Measurements from ENCODE around the gene TRAPPC13. TPM values are rescaled to one million over a fixed set of nuclear protein-coding genes. Genes with fewer than 3 reads are reported as not detected.
"Not testable (repeated sequence)": the region's sequence is repeated elsewhere in the genome, so short reads cannot be mapped to it uniquely, and the experiment has no call there.

Gene TRAPPC13
- total RNA-seq = 25.1 and 25.5 TPM in 2 replicates

DNA sequence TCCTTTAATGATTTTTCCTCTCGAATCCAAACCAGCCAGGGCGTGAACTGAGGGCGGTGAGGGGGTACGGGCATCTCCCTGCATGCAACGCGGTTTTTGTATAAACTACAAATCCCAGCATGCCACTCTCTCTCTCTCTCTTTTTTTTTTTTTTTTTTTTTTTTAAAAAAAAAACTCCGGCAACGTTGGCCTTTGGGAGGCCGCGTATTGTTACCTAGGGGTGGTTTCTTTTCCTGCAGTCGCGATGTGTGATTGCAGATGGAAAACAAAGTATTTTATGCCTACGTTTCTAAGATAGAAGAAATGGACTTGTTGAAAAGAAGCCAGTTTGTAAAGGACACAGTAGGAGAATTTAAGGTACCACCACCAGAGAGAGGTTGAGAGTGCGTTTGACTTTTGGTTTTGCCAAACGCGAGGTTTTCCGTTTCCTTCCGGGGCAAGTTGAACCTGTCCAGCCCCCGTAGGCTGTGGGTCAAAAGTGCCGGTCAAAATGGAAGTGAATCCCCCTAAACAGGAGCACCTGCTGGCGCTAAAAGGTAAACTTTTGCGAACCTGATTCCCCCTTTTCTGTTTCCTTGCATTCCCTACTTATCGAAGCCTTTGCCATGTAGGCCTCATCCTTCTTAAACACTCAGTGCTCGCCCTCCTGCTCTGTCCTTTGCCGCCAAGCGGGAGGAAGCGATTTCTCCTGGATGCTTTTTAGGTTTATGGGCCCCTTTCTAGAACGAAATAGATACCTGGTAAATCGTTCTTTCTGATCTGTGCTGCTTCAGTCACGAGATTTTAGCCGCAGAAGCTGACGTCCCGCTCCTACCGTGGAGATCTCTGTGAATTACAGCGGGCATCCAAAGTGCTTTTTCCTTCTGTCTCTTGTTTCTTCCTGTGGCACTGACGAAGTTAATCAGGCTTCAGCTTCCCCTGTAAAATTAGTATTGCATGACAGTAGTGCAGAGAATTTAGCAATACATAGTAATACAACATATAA is at the start of gene TRAPPC13, which contains the start of gene SHLD3:
TRAPPC13 (plus strand) TSS at position 457 of the 985 bp plus-strand sequence; CDS start at position 491, 34 bp downstream.
SHLD3 (plus strand) TSS at position 457 of the 985 bp plus-strand sequence. CDS start 4,561 bp downstream, outside the sequence.
- intact Hi-C loops (cut with micrococcal nuclease) = loop anchor here (1.0 to 10.0 kb wide), 9 partner anchors 62 to 1204 kb away; partner anchors contain the start of genes CENPK, CWC27, ERBIN and NLN

GRCh38 chr5:65577141-65577540 is 47.7 kb upstream of the TRAPPC13 start:
- intact Hi-C loops (cut with micrococcal nuclease) = no loop called here

DNA sequence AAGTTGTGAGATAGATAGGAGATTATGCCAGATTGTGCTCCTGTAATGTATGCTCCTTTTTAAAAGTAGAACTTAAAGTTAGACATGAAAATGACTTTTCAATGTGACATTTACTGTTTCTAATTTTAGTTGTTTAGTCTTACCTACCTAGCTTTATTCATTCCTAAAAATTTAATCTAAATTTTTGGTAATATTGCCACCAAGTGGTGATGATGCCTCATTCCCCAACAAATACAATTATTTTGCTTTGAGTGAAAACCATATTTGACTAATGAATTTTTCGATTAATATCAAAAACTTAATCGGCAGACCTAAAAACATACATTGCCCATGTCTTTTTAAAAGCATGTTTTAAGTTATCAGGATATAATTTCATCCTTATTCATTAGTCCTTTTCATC is 36.1 kb upstream of the TRAPPC13 start:
- intact Hi-C loops (cut with micrococcal nuclease) = no loop called here

DNA sequence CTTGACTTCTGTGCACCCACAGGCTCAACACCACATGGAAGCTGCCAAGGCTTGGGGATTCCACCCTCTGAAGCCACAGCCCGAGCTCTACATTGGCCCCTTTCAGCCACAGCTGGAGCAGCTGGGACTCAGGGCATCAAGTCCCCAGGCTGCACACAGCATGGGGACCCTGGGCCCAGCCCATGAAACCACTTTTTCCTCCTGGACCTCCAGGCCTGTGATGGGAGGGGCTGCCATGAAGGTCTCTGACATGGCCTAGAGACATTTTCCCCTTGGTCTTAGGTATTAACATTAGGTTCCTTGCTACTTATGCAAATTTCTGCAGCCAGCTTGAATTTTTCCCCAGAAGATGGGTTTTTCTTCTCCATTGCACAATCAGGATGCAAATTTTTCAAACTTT is 23.1 kb upstream of the TRAPPC13 start:
- intact Hi-C loops (cut with micrococcal nuclease) = not testable (repeated sequence)

GRCh38 chr5:65611524-65611923 is 13.3 kb upstream of the TRAPPC13 start:
- intact Hi-C loops (cut with micrococcal nuclease) = no loop called here

GRCh38 chr5:65612298-65612907 is 12.4 kb upstream of the TRAPPC13 start:
- intact Hi-C loops (cut with micrococcal nuclease) = no loop called here

DNA sequence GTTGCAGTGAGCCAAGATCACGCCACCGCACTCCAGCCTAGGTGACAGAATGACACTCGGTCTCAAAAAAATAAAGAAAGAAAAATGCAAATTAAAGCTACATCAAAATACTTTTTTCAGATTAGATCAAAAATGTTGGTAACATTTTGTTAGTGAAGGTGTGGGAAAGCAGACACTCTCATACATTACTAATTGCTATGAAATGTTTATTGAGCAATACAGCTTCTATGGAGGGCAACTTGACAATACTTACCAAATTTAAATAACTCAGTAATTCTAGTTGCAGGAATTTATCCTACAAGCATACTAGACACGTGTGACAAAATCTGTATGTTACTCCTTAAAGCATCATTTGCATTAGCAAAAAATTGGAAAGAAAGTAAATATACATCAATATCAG is 4.8 kb upstream of the TRAPPC13 start:
- intact Hi-C loops (cut with micrococcal nuclease) = loop anchor here (10.0 kb wide), 2 partner anchors 555 to 585 kb away; no protein-coding TSS in a partner anchor

- intact Hi-C loops (cut with micrococcal nuclease) = loop anchor here (10.0 kb wide), 2 partner anchors 553 to 587 kb away; no protein-coding TSS in a partner anchor
Measured at GRCh38 chr5:65621961-65622360, 2.9 kb upstream of the TRAPPC13 start.

- intact Hi-C loops (cut with micrococcal nuclease) = loop anchor here (10.0 kb wide), 2 partner anchors 551 to 589 kb away; no protein-coding TSS in a partner anchor
Measured at GRCh38 chr5:65623482-65623881, 1.3 kb upstream of the TRAPPC13 start.

- intact Hi-C loops (cut with micrococcal nuclease) = loop anchor here (1.0 to 10.0 kb wide), 9 partner anchors 61 to 1205 kb away; partner anchors contain the start of genes CENPK, CWC27, ERBIN and NLN
Measured at GRCh38 chr5:65624025-65624570, 729 bp upstream of the TRAPPC13 start, which contains the start of gene TRIM23. TSS of gene TRIM23 (minus strand) at chr5:65624333. CDS start at chr5:65624274, 59 bp downstream.

DNA sequence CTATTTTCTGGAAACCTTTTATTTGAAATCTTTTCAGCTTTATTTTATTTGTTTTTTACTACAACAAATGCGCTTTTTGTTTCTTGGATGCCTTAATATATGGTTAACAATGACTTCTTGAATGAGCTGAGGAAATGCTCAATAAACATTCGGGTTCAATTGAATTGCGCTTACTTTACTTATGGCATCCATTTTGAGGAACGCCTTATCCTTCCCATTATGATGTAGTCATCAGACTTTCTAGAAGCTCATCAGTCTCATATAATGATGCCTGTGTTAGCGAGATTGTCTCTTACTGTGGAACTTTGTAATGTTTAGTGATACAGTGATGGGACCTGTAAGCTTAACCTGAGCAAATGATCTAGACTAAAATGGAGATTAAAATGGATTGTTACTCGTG is 916 bp downstream of the TRAPPC13 start:
- intact Hi-C loops (cut with micrococcal nuclease) = loop anchor here (2.0 to 10.0 kb wide), 3 partner anchors 549 to 1203 kb away; no protein-coding TSS in a partner anchor

DNA sequence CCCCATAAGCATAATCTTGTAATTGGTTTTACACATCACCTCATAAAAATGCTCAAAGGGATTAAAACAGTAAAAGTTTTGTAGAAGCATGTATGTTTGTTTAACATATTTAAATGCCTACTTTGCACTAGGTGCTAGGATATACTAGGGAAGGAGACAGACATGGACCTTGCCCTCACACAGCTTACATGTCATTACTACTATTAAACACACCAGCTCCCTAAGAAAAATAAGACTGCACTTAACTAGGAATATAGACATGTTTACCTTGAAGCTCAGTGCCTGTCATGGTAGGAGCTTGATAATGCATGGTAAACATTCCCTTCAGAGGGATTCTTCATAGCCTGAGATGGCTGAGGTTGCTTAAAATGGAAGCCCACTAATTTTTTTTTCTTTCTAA is 6.2 kb downstream of the TRAPPC13 start:
- intact Hi-C loops (cut with micrococcal nuclease) = no loop called here

DNA sequence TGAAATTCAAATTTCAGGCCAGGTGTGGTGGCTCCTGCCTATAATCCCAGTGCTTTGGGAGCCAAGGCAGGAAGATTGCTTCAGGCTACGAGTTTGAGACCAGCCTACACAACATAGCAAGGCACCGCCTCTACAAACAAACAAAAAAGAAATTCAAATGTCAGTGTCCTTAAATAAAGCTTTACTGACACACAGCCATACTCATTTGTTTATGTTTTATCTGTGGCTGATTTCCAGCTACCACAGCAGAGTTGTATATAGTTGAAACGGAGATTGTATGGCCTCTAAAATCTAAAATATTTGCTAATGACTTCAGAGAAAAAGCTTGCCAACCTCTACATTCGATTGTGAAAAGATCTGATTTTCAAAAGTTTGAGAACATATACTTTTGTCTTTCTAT is 15.4 kb downstream of the TRAPPC13 start:
- intact Hi-C loops (cut with micrococcal nuclease) = no loop called here

GRCh38 chr5:65646938-65647337 is 22.1 kb downstream of the TRAPPC13 start:
- intact Hi-C loops (cut with micrococcal nuclease) = no loop called here

GRCh38 chr5:65647941-65648340 is 23.1 kb downstream of the TRAPPC13 start:
- intact Hi-C loops (cut with micrococcal nuclease) = no loop called here

GRCh38 chr5:65651144-65651543 is 26.3 kb downstream of the TRAPPC13 start:
- intact Hi-C loops (cut with micrococcal nuclease) = no loop called here

GRCh38 chr5:65654713-65655112 is 29.9 kb downstream of the TRAPPC13 start:
- intact Hi-C loops (cut with micrococcal nuclease) = no loop called here

DNA sequence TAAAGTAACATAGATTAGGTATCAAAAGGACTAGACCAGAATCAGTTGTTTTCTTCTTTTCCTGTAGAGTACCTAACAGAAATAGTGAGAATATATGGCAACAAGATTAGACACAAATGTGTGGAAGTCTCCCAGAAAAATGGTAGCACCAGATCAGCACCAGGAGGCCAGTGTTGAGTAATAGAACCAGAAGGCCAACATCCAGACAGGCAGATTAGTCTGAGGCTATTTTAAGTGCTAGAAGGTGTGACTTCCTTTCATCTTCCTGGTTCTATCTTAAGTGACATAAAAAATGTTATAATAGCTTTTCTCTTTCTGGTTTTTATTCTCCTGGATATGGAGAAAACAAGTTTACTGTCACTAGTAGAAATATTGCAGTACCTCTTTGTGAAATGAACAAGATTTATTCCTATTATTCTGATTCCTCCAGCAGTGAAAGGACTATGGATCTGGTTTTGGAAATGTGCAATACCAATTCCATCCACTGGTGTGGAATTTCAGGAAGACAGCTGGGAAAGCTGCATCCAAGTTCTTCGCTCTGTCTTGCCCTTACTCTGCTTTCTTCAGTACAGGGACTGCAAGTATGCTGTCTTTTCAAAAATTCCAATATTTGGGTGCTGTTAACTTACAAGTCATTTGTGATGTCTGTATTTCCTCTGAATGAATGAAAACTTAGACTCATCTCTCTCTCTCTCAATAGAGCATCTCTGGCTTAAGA is 39.1 kb downstream of the TRAPPC13 start:
- intact Hi-C loops (cut with micrococcal nuclease) = no loop called here

- intact Hi-C loops (cut with micrococcal nuclease) = no loop called here
Measured at GRCh38 chr5:65668696-65669095, 43.9 kb downstream of the TRAPPC13 start.

DNA sequence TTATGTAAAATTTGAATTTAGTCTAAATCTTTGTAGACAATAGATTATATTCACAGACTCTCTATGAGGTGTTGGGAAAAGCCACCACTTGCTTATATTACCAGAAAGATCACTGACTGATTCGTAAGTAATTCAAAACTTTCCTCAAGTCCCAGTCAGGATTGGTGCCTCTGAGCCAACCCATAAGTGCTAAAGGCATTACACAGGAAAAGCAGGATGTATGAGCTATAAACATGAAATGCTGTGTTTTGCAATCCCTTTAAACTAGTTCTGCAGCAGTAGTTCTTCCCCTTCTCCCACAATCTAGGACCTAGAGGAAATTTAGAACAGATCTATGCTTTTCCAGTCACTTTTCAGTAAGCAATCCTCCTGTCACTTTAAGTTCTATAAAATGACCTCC is 48.0 kb downstream of the TRAPPC13 start:
- intact Hi-C loops (cut with micrococcal nuclease) = no loop called here

DNA sequence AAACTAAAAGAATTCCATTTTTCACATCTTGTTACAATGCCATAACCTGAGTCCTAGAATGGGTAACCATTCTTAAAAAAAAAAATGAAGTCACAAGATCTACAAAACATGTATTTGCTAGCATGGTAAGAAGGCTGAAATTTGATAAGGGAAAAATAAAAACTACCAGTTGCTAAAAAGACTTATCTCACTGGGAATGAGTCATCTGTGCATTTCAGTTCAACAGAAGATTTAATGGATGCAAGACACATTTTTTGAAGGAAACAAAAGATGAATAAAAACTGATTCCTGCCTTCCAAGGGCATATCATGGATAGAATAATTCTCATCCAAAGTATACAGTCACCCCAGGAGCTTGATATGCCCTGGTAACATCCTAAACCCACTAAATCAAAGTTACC is 49.9 kb downstream of the TRAPPC13 start:
- intact Hi-C loops (cut with micrococcal nuclease) = no loop called here
